Superior temporal gyrus (tissue), 1 donor: ENCODE results near the gene ZC3H7B.
A peak's percentile ranks its signal among the peaks of the same experiment; 100 is the strongest.
"Not testable (repeated sequence)": the region's sequence is repeated elsewhere in the genome, so short reads cannot be mapped to it uniquely, and the experiment has no call there.

Source experiments
- DNase-seq: peaks from one replicate; pipeline ENCODE4 v3.0.0-alpha.2; 2016; ENCODE audit errors: extremely low spot score

ZC3H7B gene

GRCh38 chr22:41382610-41383009, 81.3 kb downstream of the ZC3H7B start:
- DNase-seq = no peak

GRCh38 chr22:41383085-41383484, 81.8 kb downstream of the ZC3H7B start:
- no peak for DNase-seq

- no peak for DNase-seq
Observed at GRCh38 chr22:41384128-41384527, 82.8 kb downstream of the ZC3H7B start.

- DNase-seq = no peak
Observed at GRCh38 chr22:41387341-41387740, 86.0 kb downstream of the ZC3H7B start.

- no peak for DNase-seq
Observed at GRCh38 chr22:41394012-41394356, 92.7 kb downstream of the ZC3H7B start.

- no peak for DNase-seq
Observed at GRCh38 chr22:41395531-41396240, 94.4 kb downstream of the ZC3H7B start.

GRCh38 chr22:41397143-41397811, 96.0 kb downstream of the ZC3H7B start:
- DNase-seq = no peak

- DNase-seq = no peak
Observed at GRCh38 chr22:41398921-41399320, 97.6 kb downstream of the ZC3H7B start.

- peak; percentile 97 for DNase-seq
Observed at GRCh38 chr22:41401781-41402648, 100.7 kb downstream of the ZC3H7B start.

- not testable (repeated sequence) for DNase-seq
Observed at GRCh38 chr22:41402851-41403250, 101.5 kb downstream of the ZC3H7B start.

- peak; percentile 99 for DNase-seq
Observed at GRCh38 chr22:41403532-41404318, 102.4 kb downstream of the ZC3H7B start.

GRCh38 chr22:41405588-41405987, 104.3 kb downstream of the ZC3H7B start:
- no peak for DNase-seq

GRCh38 chr22:41406410-41406809, 105.1 kb downstream of the ZC3H7B start:
- DNase-seq = no peak

GRCh38 chr22:41407433-41407832, 106.1 kb downstream of the ZC3H7B start:
- no peak for DNase-seq

- DNase-seq = no peak
Observed at GRCh38 chr22:41408665-41409064, 107.3 kb downstream of the ZC3H7B start.
